Measurements from ENCODE around the gene CYP2A6. TPM values are rescaled to one million over a fixed set of nuclear protein-coding genes. Genes with fewer than 3 reads are reported as not detected.
"Not testable (repeated sequence)": the region's sequence is repeated elsewhere in the genome, so short reads cannot be mapped to it uniquely, and the experiment has no call there.

Gene CYP2A6
- total RNA-seq, 1 donor from 2014 or later, result not detected

- H3K27me3 ChIP-seq (ENCODE audit: control insufficient read depth, insufficient read depth, low read length), result no peaks in the 10 kb centered on the region
- no peak overlapping the region for H3K4me3 ChIP-seq (ENCODE audit: low read depth, low read length)
- DNase-seq (ENCODE audit: low read depth), result peak; percentile 74
- no peaks in the 10 kb centered on the region for H3K36me3 ChIP-seq (ENCODE audit: control insufficient read depth, insufficient read depth, low read length)
- no peak for TF ChIP-seq CTCF (IDR thresholded peaks at IDR 0.05; ENCODE audit: insufficient read depth, low read length, poor library complexity, severe bottlenecking)
Measured at GRCh38 chr19:40831502-40832430, 18.5 kb downstream of the CYP2A6 start.

- not testable (repeated sequence) for H3K27me3 ChIP-seq (ENCODE audit: control insufficient read depth, insufficient read depth, low read length); DNase-seq (ENCODE audit: low read depth); H3K4me3 ChIP-seq (ENCODE audit: low read depth, low read length); H3K36me3 ChIP-seq (ENCODE audit: control insufficient read depth, insufficient read depth, low read length)
Measured at GRCh38 chr19:40830741-40831140, 19.5 kb downstream of the CYP2A6 start.

GRCh38 chr19:40829205-40829604, 21.0 kb downstream of the CYP2A6 start:
- H3K4me3 ChIP-seq (ENCODE audit: low read depth, low read length), result no peak overlapping the region
- TF ChIP-seq CTCF (IDR thresholded peaks at IDR 0.05; ENCODE audit: insufficient read depth, low read length, poor library complexity, severe bottlenecking), result no peak
- no peaks in the 10 kb centered on the region for H3K36me3 ChIP-seq (ENCODE audit: control insufficient read depth, insufficient read depth, low read length)
- no peak for DNase-seq (ENCODE audit: low read depth)
- no peaks in the 10 kb centered on the region for H3K27me3 ChIP-seq (ENCODE audit: control insufficient read depth, insufficient read depth, low read length)

- no peaks in the 10 kb centered on the region for H3K27me3 ChIP-seq (ENCODE audit: control insufficient read depth, insufficient read depth, low read length)
- no peak for DNase-seq (ENCODE audit: low read depth)
- H3K4me3 ChIP-seq (ENCODE audit: low read depth, low read length), result no peak overlapping the region
- no peaks in the 10 kb centered on the region for H3K36me3 ChIP-seq (ENCODE audit: control insufficient read depth, insufficient read depth, low read length)
- TF ChIP-seq CTCF (IDR thresholded peaks at IDR 0.05; ENCODE audit: insufficient read depth, low read length, poor library complexity, severe bottlenecking), result no peak
Measured at GRCh38 chr19:40827386-40828247, 22.6 kb downstream of the CYP2A6 start.

- DNase-seq (ENCODE audit: low read depth); H3K27me3 ChIP-seq (ENCODE audit: control insufficient read depth, insufficient read depth, low read length); H3K36me3 ChIP-seq (ENCODE audit: control insufficient read depth, insufficient read depth, low read length); H3K4me3 ChIP-seq (ENCODE audit: low read depth, low read length): not testable (repeated sequence)
Measured at GRCh38 chr19:40826699-40827385, 23.4 kb downstream of the CYP2A6 start.

- not testable (repeated sequence) for H3K27me3 ChIP-seq (ENCODE audit: control insufficient read depth, insufficient read depth, low read length); H3K36me3 ChIP-seq (ENCODE audit: control insufficient read depth, insufficient read depth, low read length); DNase-seq (ENCODE audit: low read depth); H3K4me3 ChIP-seq (ENCODE audit: low read depth, low read length)
Measured at GRCh38 chr19:40826312-40826698, 23.9 kb downstream of the CYP2A6 start.

- not testable (repeated sequence) for H3K36me3 ChIP-seq (ENCODE audit: control insufficient read depth, insufficient read depth, low read length); H3K4me3 ChIP-seq (ENCODE audit: low read depth, low read length); H3K27me3 ChIP-seq (ENCODE audit: control insufficient read depth, insufficient read depth, low read length); DNase-seq (ENCODE audit: low read depth)
Measured at GRCh38 chr19:40825460-40826095, 24.7 kb downstream of the CYP2A6 start.

- H3K27me3 ChIP-seq (ENCODE audit: control insufficient read depth, insufficient read depth, low read length); H3K36me3 ChIP-seq (ENCODE audit: control insufficient read depth, insufficient read depth, low read length); DNase-seq (ENCODE audit: low read depth); H3K4me3 ChIP-seq (ENCODE audit: low read depth, low read length): not testable (repeated sequence)
Measured at GRCh38 chr19:40824916-40825315, 25.3 kb downstream of the CYP2A6 start.

- not testable (repeated sequence) for H3K4me3 ChIP-seq (ENCODE audit: low read depth, low read length); DNase-seq (ENCODE audit: low read depth)
Measured at GRCh38 chr19:40822704-40823553, 27.3 kb downstream of the CYP2A6 start.

More at GRCh38 chr19:40822704-40823553, 27.3 kb downstream of the CYP2A6 start:
- not testable (repeated sequence) for H3K27me3 ChIP-seq (ENCODE audit: control insufficient read depth, insufficient read depth, low read length); H3K36me3 ChIP-seq (ENCODE audit: control insufficient read depth, insufficient read depth, low read length)

All from kidney epithelial cell (primary cell).